GM23338 (cell line): ENCODE measurements around the gene ENTHD1. TPM values are rescaled to one million over a fixed set of nuclear protein-coding genes. Genes with fewer than 3 reads are reported as not detected.

Source experiments
- ATAC-seq: fragments of 200-7000 bp; cut with Tn5 transposase; 3 replicates; pipeline ENCODE4 v1.9.1; 2020
- DNase-seq: peaks from one replicate; pipeline ENCODE4 v3.0.0-alpha.2; 2015; ENCODE audit warnings: low spot score
- H2AFZ ChIP-seq: fragments of 200-600 bp; sonication (generic); 2 replicates; pipeline ENCODE4 v1.8.0; 2016; ENCODE audit warnings: antibody characterized with exemption, mild to moderate bottlenecking, moderate library complexity
- H3F3A ChIP-seq: fragments of 200-600 bp; sonication (generic); replicated peaks from 2 replicates; pipeline ENCODE4 v1.8.0; 2017; ENCODE audit warnings: antibody characterized with exemption, mixed run types, low read depth
- H3K27ac ChIP-seq: fragments of 200-600 bp; sonication (generic); 2 replicates; pipeline ENCODE4 v1.6.1; 2016; ENCODE audit warnings: low read depth
- H3K27me3 ChIP-seq: fragments of 200-600 bp; sonication (generic); 2 replicates; pipeline ENCODE4 v1.8.0; 2016; ENCODE audit warnings: mild to moderate bottlenecking, mixed run types, moderate library complexity; ENCODE audit not compliant: insufficient read depth
- H3K36me3 ChIP-seq: fragments of 200-600 bp; sonication (generic); 2 replicates; pipeline ENCODE4 v1.8.0; 2016; ENCODE audit warnings: mild to moderate bottlenecking; ENCODE audit not compliant: insufficient read depth
- H3K4me1 ChIP-seq: fragments of 200-600 bp; sonication (generic); 2 replicates; pipeline ENCODE4 v1.8.0; 2016; ENCODE audit warnings: mild to moderate bottlenecking, moderate library complexity; ENCODE audit not compliant: insufficient read depth
- H3K4me2 ChIP-seq: fragments of 200-600 bp; sonication (generic); 2 replicates; pipeline ENCODE4 v1.7.1; 2017; ENCODE audit warnings: mixed run types
- H3K4me3 ChIP-seq: fragments of 200-600 bp; sonication (generic); 2 replicates; pipeline ENCODE4 v1.6.1; 2016; ENCODE audit warnings: mixed run types
- H3K79me2 ChIP-seq: fragments of 200-600 bp; sonication (generic); replicated peaks from 2 replicates; pipeline ENCODE4 v1.8.0; 2017; ENCODE audit warnings: mild to moderate bottlenecking; ENCODE audit not compliant: insufficient read depth
- H3K9me2 ChIP-seq: fragments of 200-600 bp; sonication (generic); 2 replicates; pipeline ENCODE4 v1.8.0; 2017; ENCODE audit not compliant: insufficient read depth
- H4K20me1 ChIP-seq: fragments of 200-600 bp; sonication (generic); replicated peaks from 2 replicates; pipeline ENCODE4 v1.8.0; 2017; ENCODE audit warnings: mild to moderate bottlenecking; ENCODE audit not compliant: insufficient read depth
- H3K27ac Mint-ChIP-seq: 2 replicates; pipeline ENCODE4 v1.8.0; 2020; ENCODE audit warnings: inconsistent platforms, mild to moderate bottlenecking, moderate library complexity, mixed read lengths
- H3K27me3 Mint-ChIP-seq: 3 replicates; pipeline ENCODE4 v1.8.0; 2022; ENCODE audit warnings: low read depth, mild to moderate bottlenecking, moderate library complexity, mixed read lengths, inconsistent platforms; ENCODE audit not compliant: insufficient read depth, poor library complexity
- H3K36me3 Mint-ChIP-seq: 3 replicates; pipeline ENCODE4 v1.8.0; 2021; ENCODE audit warnings: low read depth, mild to moderate bottlenecking, inconsistent platforms, moderate library complexity, mixed read lengths
- H3K4me1 Mint-ChIP-seq: 3 replicates; pipeline ENCODE4 v1.8.0; 2020; ENCODE audit warnings: mild to moderate bottlenecking, inconsistent platforms, mixed read lengths
- H3K4me3 Mint-ChIP-seq: 3 replicates; pipeline ENCODE4 v1.8.0; 2021; ENCODE audit warnings: moderate library complexity, mild to moderate bottlenecking, inconsistent platforms, mixed read lengths
- H3K9me3 Mint-ChIP-seq: 3 replicates; pipeline ENCODE4 v1.8.0; 2020; ENCODE audit warnings: moderate library complexity, mild to moderate bottlenecking, inconsistent platforms, mixed read lengths
- CREB1 ChIP-seq: fragments of 250-450 bp; sonication (Bioruptor Pico); IDR thresholded peaks from 2 replicates; pipeline ENCODE4 v1.5.0; 2020; ENCODE audit warnings: low read depth, mild to moderate bottlenecking, moderate library complexity
- CTCF ChIP-seq, 2 experiments: fragments of 200-600 bp in 1 of 2; sonication (generic) in 1 of 2; conservative IDR thresholded peaks; 2 replicates each; pipeline versions ENCODE4 v1.5.1 to v1.6.1; 2016 to 2017; ENCODE audit warnings: antibody characterized with exemption in 2 of 2, low read depth in 2 of 2, mild to moderate bottlenecking in 2 of 2, moderate library complexity in 1 of 2
- EZH2 ChIP-seq: fragments of 200-600 bp; sonication (generic); IDR thresholded peaks from one replicate; pipeline ENCODE4 v1.8.0; 2017; ENCODE audit warnings: antibody characterized with exemption, mild to moderate bottlenecking, low read depth; ENCODE audit not compliant: unreplicated experiment
- NANOG ChIP-seq: IDR thresholded peaks from 2 replicates; pipeline ENCODE4 v1.6.1; 2016; ENCODE audit warnings: antibody characterized with exemption, borderline replicate concordance
- REST ChIP-seq: IDR thresholded peaks from one replicate; pipeline ENCODE4 v1.6.1; 2018; ENCODE audit warnings: antibody characterized with exemption; ENCODE audit not compliant: unreplicated experiment
- STAT1 ChIP-seq: IDR thresholded peaks from one replicate; pipeline ENCODE4 v1.6.1; 2016; ENCODE audit warnings: antibody characterized with exemption; ENCODE audit not compliant: unreplicated experiment
- ZNF114 ChIP-seq: fragments of 250-450 bp; sonication (Bioruptor Pico); IDR thresholded peaks from 2 replicates; pipeline ENCODE4 v1.5.0; 2020; ENCODE audit warnings: mild to moderate bottlenecking, moderate library complexity
- ZNF331 ChIP-seq: fragments of 250-450 bp; sonication (Bioruptor Pico); IDR thresholded peaks from 2 replicates; pipeline ENCODE4 v1.5.0; 2020; ENCODE audit warnings: low read depth, mild to moderate bottlenecking, moderate library complexity
- ZNF462 ChIP-seq: fragments of 250-450 bp; sonication (Bioruptor Pico); IDR thresholded peaks from 2 replicates; pipeline ENCODE4 v1.5.0; 2020; ENCODE audit warnings: mild to moderate bottlenecking, moderate library complexity
- polyA plus RNA-seq: library from polyadenylated mRNA; unstranded; fragments of >200 nt; fragmentation: Nextera tagmentation; extraction: Ambion mirVana; gene quantifications from 2 replicates; pipeline ENCODE4 v1.2.1, GENCODE V29; 2016
- total RNA-seq: library from RNA; depleted of rRNA; stranded (reverse); fragments of >200 nt; shearing (Covaris generic); gene quantifications from 2 replicates; pipeline ENCODE4 v1.2.3, GENCODE V29; 2014
- TF ChIP-seq, protein P1 (sequence below): IDR thresholded peaks from 2 replicates; pipeline ENCODE4 v1.6.1; 2016; ENCODE audit warnings: antibody characterized with exemption

ENTHD1 gene
- total and polyA plus RNA-seq, 2 experiments from 2014 or later: not detected

DNA sequence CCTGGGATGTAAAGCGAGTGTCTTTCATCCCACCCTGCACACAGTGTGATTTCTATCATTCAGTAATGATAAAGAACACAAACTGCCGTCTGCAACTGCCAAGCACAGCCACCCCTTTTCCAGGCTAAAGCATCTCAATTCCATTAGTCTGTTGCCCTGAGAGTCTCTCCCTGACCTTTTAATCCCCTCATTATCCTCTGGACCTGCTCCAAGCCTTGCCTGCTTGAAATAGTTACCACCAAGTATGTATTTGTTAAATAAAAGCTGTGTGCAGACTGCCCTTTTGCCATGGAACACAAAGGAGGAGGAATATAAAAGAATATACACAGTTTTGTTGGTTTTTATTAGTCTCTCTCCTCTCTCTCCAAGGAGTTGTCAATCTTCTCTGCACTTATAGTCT lies 20.3 kb upstream of the ENTHD1 start:
- Histone ChIP-seq H3K9me2 (no peaks in the 10 kb centered on the region), H3K27ac (no peak overlapping the region), H4K20me1 (no peaks in the 10 kb centered on the region), H3F3A (no peaks in the 10 kb centered on the region), H3K36me3 (no peaks in the 10 kb centered on the region), H3K27me3 (no peaks in the 10 kb centered on the region), H2AFZ (no peak overlapping the region), H3K4me2 (no peak overlapping the region), H3K4me3 (no peak overlapping the region), H3K79me2 (no peaks in the 10 kb centered on the region), H3K4me1 (peaks cover 15% of the 10 kb centered on the region)
- Mint-ChIP-seq H3K36me3 (no peaks in the 10 kb centered on the region), H3K27me3 (peaks cover 4% of the 10 kb centered on the region), H3K4me1 (peaks cover 19% of the 10 kb centered on the region), H3K27ac (no peak overlapping the region), H3K9me3 (no peaks in the 10 kb centered on the region), H3K4me3 (no peak overlapping the region)
- no peak for DNase-seq
- no peak for ATAC-seq
- TF ChIP-seq STAT1 (no peak), REST (no peak), EZH2 (no peak), ZNF114 (CRISPR knock-in tag) (no peak), NANOG (no peak)

GRCh38 chr22:39913321-39913720 lies 19.8 kb upstream of the ENTHD1 start:
- Histone ChIP-seq H3K9me2 (no peaks in the 10 kb centered on the region), H3K4me2 (no peak overlapping the region), H2AFZ (no peak overlapping the region), H3K36me3 (no peaks in the 10 kb centered on the region), H4K20me1 (no peaks in the 10 kb centered on the region), H3K4me1 (peaks cover 15% of the 10 kb centered on the region), H3K27me3 (no peaks in the 10 kb centered on the region), H3K4me3 (no peak overlapping the region), H3K79me2 (no peaks in the 10 kb centered on the region), H3F3A (no peaks in the 10 kb centered on the region), H3K27ac (no peak overlapping the region)
- no peaks in the 10 kb centered on the region for H3K9me3 Mint-ChIP-seq
- H3K4me1 Mint-ChIP-seq: peaks cover 19% of the 10 kb centered on the region
- no peak for DNase-seq
- H3K27ac Mint-ChIP-seq: no peak overlapping the region
- no peaks in the 10 kb centered on the region for H3K36me3 Mint-ChIP-seq
- peaks cover 6% of the 10 kb centered on the region for H3K27me3 Mint-ChIP-seq
- ATAC-seq: no peak
- H3K4me3 Mint-ChIP-seq: no peak overlapping the region
- no peak for TF ChIP-seq ZNF331 (CRISPR knock-in tag)
- TF ChIP-seq ZNF462 (CRISPR knock-in tag): no peak
- no peak for TF ChIP-seq ZNF114 (CRISPR knock-in tag)
- TF ChIP-seq CREB1 (CRISPR knock-in tag): no peak
- TF ChIP-seq CTCF (conservative IDR thresholded peaks at IDR 0.05; ENCODE audit: low read depth in 2 of 2): no peak
- no peak for TF ChIP-seq STAT1
- TF ChIP-seq, protein P1, sequence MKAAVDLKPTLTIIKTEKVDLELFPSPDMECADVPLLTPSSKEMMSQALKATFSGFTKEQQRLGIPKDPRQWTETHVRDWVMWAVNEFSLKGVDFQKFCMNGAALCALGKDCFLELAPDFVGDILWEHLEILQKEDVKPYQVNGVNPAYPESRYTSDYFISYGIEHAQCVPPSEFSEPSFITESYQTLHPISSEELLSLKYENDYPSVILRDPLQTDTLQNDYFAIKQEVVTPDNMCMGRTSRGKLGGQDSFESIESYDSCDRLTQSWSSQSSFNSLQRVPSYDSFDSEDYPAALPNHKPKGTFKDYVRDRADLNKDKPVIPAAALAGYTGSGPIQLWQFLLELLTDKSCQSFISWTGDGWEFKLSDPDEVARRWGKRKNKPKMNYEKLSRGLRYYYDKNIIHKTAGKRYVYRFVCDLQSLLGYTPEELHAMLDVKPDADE: no peak
